DND-41 (cell line): Measurements from ENCODE around the gene TARBP2.

ENCODE experiments used
- ATAC-seq: fragments of 200-7000 bp; cut with Tn5 transposase; 3 replicates; pipeline ENCODE4 v1.9.1; 2021; ENCODE audit warnings: low read depth; ENCODE audit not compliant: insufficient read depth
- DNase-seq: peaks from one replicate; pipeline ENCODE4 v3.0.0-alpha.2; 2020
- H2AFZ ChIP-seq: 2 replicates; pipeline ENCODE4 v1.6.0; 2012; ENCODE audit warnings: low read depth, low read length
- H3K27ac ChIP-seq: 2 replicates; pipeline ENCODE4 v1.5.1; 2012; ENCODE audit warnings: low read length, inconsistent platforms
- H3K27me3 ChIP-seq: fragments of 200-600 bp; sonication (generic); 2 replicates; pipeline ENCODE4 v1.6.0; 2012; ENCODE audit warnings: low read length, mild to moderate bottlenecking, inconsistent platforms; ENCODE audit not compliant: insufficient read depth, poor library complexity
- H3K36me3 ChIP-seq: 2 replicates; pipeline ENCODE4 v1.5.1; 2012; ENCODE audit warnings: low read length, inconsistent platforms; ENCODE audit not compliant: insufficient read depth
- H3K4me1 ChIP-seq: 2 replicates; pipeline ENCODE4 v1.5.1; 2012; ENCODE audit warnings: mild to moderate bottlenecking, low read length; ENCODE audit not compliant: insufficient read depth
- H3K4me2 ChIP-seq: 2 replicates; pipeline ENCODE4 v1.6.0; 2012; ENCODE audit warnings: mild to moderate bottlenecking, moderate library complexity, low read length, inconsistent platforms; ENCODE audit not compliant: insufficient read depth
- H3K4me3 ChIP-seq, 2 experiments: fragments of 200-600 bp in 1 of 2; shearing (Covaris generic) in 1 of 2; 2 replicates each; pipeline ENCODE4 v1.5.1; 2012 to 2016; ENCODE audit warnings: inconsistent platforms in 2 of 2, low read length in 2 of 2, mild to moderate bottlenecking in 2 of 2, low read depth in 1 of 2, moderate library complexity in 1 of 2
- H3K79me2 ChIP-seq: 2 replicates; pipeline ENCODE4 v1.6.0; 2012; ENCODE audit warnings: low read length, inconsistent platforms; ENCODE audit not compliant: insufficient read depth
- H3K9ac ChIP-seq: 2 replicates; pipeline ENCODE4 v1.6.0; 2012; ENCODE audit warnings: low read depth, mild to moderate bottlenecking, inconsistent platforms, low read length, moderate library complexity
- H3K9me3 ChIP-seq: 2 replicates; pipeline ENCODE4 v1.5.1; 2012; ENCODE audit warnings: low read length, moderate library complexity, mild to moderate bottlenecking, inconsistent platforms; ENCODE audit not compliant: insufficient read depth, severe bottlenecking
- H4K20me1 ChIP-seq: 2 replicates; pipeline ENCODE4 v1.6.0; 2012; ENCODE audit warnings: low read length; ENCODE audit not compliant: insufficient read depth
- EZH2 ChIP-seq: IDR thresholded peaks from 3 replicates; pipeline ENCODE4 v1.6.1; 2012; ENCODE audit warnings: borderline replicate concordance, low read depth, mild to moderate bottlenecking, moderate library complexity, low read length, inconsistent platforms; ENCODE audit not compliant: severe bottlenecking
- TF ChIP-seq, protein P1 (sequence below): IDR thresholded peaks from 2 replicates; pipeline ENCODE4 v1.5.1; 2012; ENCODE audit warnings: borderline replicate concordance, low read length, moderate library complexity, mild to moderate bottlenecking; ENCODE audit not compliant: poor library complexity, severe bottlenecking; ENCODE audit errors: extremely low read depth

The TARBP2 gene

GRCh38 chr12:53515291-53515680, 14.2 kb downstream of the TARBP2 start:
- ATAC-seq (no peak), DNase-seq (no peak)
- no peaks in the 10 kb centered on the region for H4K20me1 ChIP-seq
- TF ChIP-seq, protein P1, sequence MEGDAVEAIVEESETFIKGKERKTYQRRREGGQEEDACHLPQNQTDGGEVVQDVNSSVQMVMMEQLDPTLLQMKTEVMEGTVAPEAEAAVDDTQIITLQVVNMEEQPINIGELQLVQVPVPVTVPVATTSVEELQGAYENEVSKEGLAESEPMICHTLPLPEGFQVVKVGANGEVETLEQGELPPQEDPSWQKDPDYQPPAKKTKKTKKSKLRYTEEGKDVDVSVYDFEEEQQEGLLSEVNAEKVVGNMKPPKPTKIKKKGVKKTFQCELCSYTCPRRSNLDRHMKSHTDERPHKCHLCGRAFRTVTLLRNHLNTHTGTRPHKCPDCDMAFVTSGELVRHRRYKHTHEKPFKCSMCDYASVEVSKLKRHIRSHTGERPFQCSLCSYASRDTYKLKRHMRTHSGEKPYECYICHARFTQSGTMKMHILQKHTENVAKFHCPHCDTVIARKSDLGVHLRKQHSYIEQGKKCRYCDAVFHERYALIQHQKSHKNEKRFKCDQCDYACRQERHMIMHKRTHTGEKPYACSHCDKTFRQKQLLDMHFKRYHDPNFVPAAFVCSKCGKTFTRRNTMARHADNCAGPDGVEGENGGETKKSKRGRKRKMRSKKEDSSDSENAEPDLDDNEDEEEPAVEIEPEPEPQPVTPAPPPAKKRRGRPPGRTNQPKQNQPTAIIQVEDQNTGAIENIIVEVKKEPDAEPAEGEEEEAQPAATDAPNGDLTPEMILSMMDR = no peak
- no peak overlapping the region for H3K4me3 ChIP-seq
- no peak overlapping the region for H3K27ac ChIP-seq
- no peak overlapping the region for H2AFZ ChIP-seq
- H3K79me2 ChIP-seq = no peaks in the 10 kb centered on the region
- no peaks in the 10 kb centered on the region for H3K4me1 ChIP-seq
- no peak overlapping the region for H3K9ac ChIP-seq
- no peaks in the 10 kb centered on the region for H3K9me3 ChIP-seq
- H3K4me2 ChIP-seq = no peak overlapping the region
- H3K36me3 ChIP-seq = peaks cover 69% of the 10 kb centered on the region
- H3K27me3 ChIP-seq = no peaks in the 10 kb centered on the region

DNA sequence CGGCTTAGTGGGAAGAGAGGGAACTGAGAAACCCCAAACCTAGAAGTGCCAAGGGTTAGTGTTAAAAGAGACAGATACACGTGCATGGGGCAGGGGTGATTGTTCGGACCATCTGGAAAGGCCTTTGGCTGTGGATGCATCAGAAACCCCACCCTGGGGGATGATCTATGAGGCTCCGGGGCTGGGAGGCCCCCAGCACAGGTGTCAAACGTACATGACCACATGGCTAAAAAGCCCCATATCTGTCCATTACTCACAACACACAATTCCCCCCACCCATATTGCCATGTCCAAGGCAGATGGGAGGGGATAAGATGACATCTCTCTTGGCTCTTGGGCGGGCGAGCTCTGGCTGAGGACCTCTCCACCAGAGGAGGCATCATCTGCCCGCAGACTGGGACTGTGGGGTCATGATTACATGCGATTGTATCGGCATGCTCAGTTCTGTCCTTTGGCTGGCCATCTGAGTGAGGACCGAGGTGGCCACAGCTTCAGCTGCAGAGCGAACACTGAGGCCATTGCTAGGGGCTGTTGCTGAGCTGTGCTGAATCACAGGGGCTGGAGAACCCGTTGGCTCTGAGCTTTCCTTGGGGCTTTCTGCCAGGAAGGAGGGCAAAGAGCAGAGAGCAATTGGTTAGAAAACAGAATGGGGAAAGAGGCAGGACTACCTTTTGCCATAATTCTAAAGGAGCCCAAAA, 15.8 kb downstream of the TARBP2 start:
- H3K9me3 ChIP-seq = no peaks in the 10 kb centered on the region
- H3K4me1 ChIP-seq = no peaks in the 10 kb centered on the region
- H3K4me2 ChIP-seq = no peak overlapping the region
- no peak overlapping the region for H3K4me3 ChIP-seq
- ATAC-seq (no peak), DNase-seq (no peak)
- no peak for TF ChIP-seq EZH2
- TF ChIP-seq, protein P1 = no peak
- H4K20me1 ChIP-seq = no peaks in the 10 kb centered on the region
- no peaks in the 10 kb centered on the region for H3K27me3 ChIP-seq
- H2AFZ ChIP-seq = no peak overlapping the region
- peaks cover 79% of the 10 kb centered on the region for H3K36me3 ChIP-seq
- no peak overlapping the region for H3K27ac ChIP-seq
- no peak overlapping the region for H3K9ac ChIP-seq
- H3K79me2 ChIP-seq = no peaks in the 10 kb centered on the region

DNA sequence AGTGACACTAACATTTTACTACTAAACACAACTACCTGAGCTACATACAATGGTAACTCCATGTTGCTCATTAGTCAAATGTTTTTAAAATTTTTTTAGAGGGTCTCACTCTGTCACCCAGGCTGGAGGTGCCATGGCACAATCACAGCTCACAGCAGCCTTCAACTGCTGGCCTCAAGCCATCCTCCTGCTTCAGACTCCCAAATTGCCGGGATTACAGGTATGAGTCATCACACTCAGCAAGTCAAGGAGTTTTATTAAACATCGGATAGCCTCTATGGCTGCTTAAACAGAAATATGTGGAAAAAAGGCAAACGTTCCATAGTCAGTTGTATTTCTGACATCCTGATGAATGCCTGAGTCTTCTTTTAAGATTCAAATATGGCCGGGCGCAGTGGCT, 17.3 kb downstream of the TARBP2 start:
- ATAC-seq (no peak), DNase-seq (no peak)
- H2AFZ ChIP-seq = no peak overlapping the region
- H3K4me3 ChIP-seq = no peak overlapping the region
- no peaks in the 10 kb centered on the region for H4K20me1 ChIP-seq
- no peaks in the 10 kb centered on the region for H3K4me1 ChIP-seq
- no peaks in the 10 kb centered on the region for H3K27me3 ChIP-seq
- H3K9me3 ChIP-seq = no peaks in the 10 kb centered on the region
- peaks cover 83% of the 10 kb centered on the region for H3K36me3 ChIP-seq
- H3K79me2 ChIP-seq = no peaks in the 10 kb centered on the region
- TF ChIP-seq, protein P1 = no peak
- no peak for TF ChIP-seq EZH2
- H3K27ac ChIP-seq = no peak overlapping the region
- H3K4me2 ChIP-seq = no peak overlapping the region
- H3K9ac ChIP-seq = no peak overlapping the region

- no peak for TF ChIP-seq EZH2
- TF ChIP-seq, protein P1 = no peak
- Histone ChIP-seq H3K27ac (no peak overlapping the region), H3K4me2 (no peak overlapping the region), H3K9me3 (no peaks in the 10 kb centered on the region), H2AFZ (no peak overlapping the region), H3K9ac (no peak overlapping the region), H3K36me3 (peaks cover 61% of the 10 kb centered on the region), H4K20me1 (no peaks in the 10 kb centered on the region), H3K4me1 (no peaks in the 10 kb centered on the region), H3K4me3 (no peak overlapping the region), H3K27me3 (no peaks in the 10 kb centered on the region), H3K79me2 (no peaks in the 10 kb centered on the region)
- no peak for DNase-seq
- ATAC-seq = no peak
Measured at GRCh38 chr12:53523131-53523530, 22.0 kb downstream of the TARBP2 start.
